DND-41 (cell line): Measurements from ENCODE around the gene C1orf116.
"Not testable (repeated sequence)": the region's sequence is repeated elsewhere in the genome, so short reads cannot be mapped to it uniquely, and the experiment has no call there.

ENCODE experiments used
- ATAC-seq: fragments of 200-7000 bp; cut with Tn5 transposase; 3 replicates; pipeline ENCODE4 v1.9.1; 2021; ENCODE audit warnings: low read depth; ENCODE audit not compliant: insufficient read depth
- DNase-seq: peaks from one replicate; pipeline ENCODE4 v3.0.0-alpha.2; 2020
- H2AFZ ChIP-seq: 2 replicates; pipeline ENCODE4 v1.6.0; 2012; ENCODE audit warnings: low read depth, low read length
- H3K27ac ChIP-seq: 2 replicates; pipeline ENCODE4 v1.5.1; 2012; ENCODE audit warnings: low read length, inconsistent platforms
- H3K27me3 ChIP-seq: fragments of 200-600 bp; sonication (generic); 2 replicates; pipeline ENCODE4 v1.6.0; 2012; ENCODE audit warnings: low read length, mild to moderate bottlenecking, inconsistent platforms; ENCODE audit not compliant: insufficient read depth, poor library complexity
- H3K36me3 ChIP-seq: 2 replicates; pipeline ENCODE4 v1.5.1; 2012; ENCODE audit warnings: low read length, inconsistent platforms; ENCODE audit not compliant: insufficient read depth
- H3K4me1 ChIP-seq: 2 replicates; pipeline ENCODE4 v1.5.1; 2012; ENCODE audit warnings: mild to moderate bottlenecking, low read length; ENCODE audit not compliant: insufficient read depth
- H3K4me2 ChIP-seq: 2 replicates; pipeline ENCODE4 v1.6.0; 2012; ENCODE audit warnings: mild to moderate bottlenecking, moderate library complexity, low read length, inconsistent platforms; ENCODE audit not compliant: insufficient read depth
- H3K4me3 ChIP-seq, 2 experiments: fragments of 200-600 bp in 1 of 2; shearing (Covaris generic) in 1 of 2; 2 replicates each; pipeline ENCODE4 v1.5.1; 2012 to 2016; ENCODE audit warnings: inconsistent platforms in 2 of 2, low read length in 2 of 2, mild to moderate bottlenecking in 2 of 2, low read depth in 1 of 2, moderate library complexity in 1 of 2
- H3K79me2 ChIP-seq: 2 replicates; pipeline ENCODE4 v1.6.0; 2012; ENCODE audit warnings: low read length, inconsistent platforms; ENCODE audit not compliant: insufficient read depth
- H3K9ac ChIP-seq: 2 replicates; pipeline ENCODE4 v1.6.0; 2012; ENCODE audit warnings: low read depth, mild to moderate bottlenecking, inconsistent platforms, low read length, moderate library complexity
- H3K9me3 ChIP-seq: 2 replicates; pipeline ENCODE4 v1.5.1; 2012; ENCODE audit warnings: low read length, moderate library complexity, mild to moderate bottlenecking, inconsistent platforms; ENCODE audit not compliant: insufficient read depth, severe bottlenecking
- H4K20me1 ChIP-seq: 2 replicates; pipeline ENCODE4 v1.6.0; 2012; ENCODE audit warnings: low read length; ENCODE audit not compliant: insufficient read depth
- CTCF ChIP-seq: IDR thresholded peaks from 2 replicates; pipeline ENCODE4 v1.5.1; 2012; ENCODE audit warnings: borderline replicate concordance, low read length, moderate library complexity, mild to moderate bottlenecking; ENCODE audit not compliant: poor library complexity, severe bottlenecking; ENCODE audit errors: extremely low read depth
- EZH2 ChIP-seq: IDR thresholded peaks from 3 replicates; pipeline ENCODE4 v1.6.1; 2012; ENCODE audit warnings: borderline replicate concordance, low read depth, mild to moderate bottlenecking, moderate library complexity, low read length, inconsistent platforms; ENCODE audit not compliant: severe bottlenecking

C1orf116 gene

GRCh38 chr1:207045453-207045852, 12.9 kb upstream of the C1orf116 start:
- H3K4me2 ChIP-seq, result no peak overlapping the region
- ATAC-seq, result no peak

DNA sequence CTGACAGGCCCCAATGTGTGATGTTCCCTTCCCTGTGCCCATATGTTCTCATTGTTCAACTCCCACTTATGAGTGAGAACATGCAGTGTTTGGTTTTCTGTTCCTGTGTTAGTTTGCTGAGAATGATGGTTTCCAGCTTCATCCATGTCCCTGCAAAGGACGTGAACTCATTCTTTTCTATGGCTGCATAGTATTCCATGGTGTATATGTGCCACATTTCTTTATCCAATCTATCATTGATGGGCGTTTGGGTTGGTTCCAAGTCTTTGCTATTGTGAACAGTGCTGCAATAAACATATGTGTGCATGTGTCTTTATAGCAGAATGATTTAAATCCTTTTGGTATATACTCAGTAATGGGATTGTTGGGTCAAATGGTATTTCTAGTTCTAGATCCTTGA, 8.8 kb upstream of the C1orf116 start:
- H2AFZ ChIP-seq, DNase-seq, H3K27ac ChIP-seq, H3K4me3 ChIP-seq, H4K20me1 ChIP-seq, H3K79me2 ChIP-seq, H3K4me1 ChIP-seq, H3K36me3 ChIP-seq, H3K9me3 ChIP-seq, ATAC-seq, H3K9ac ChIP-seq, H3K4me2 ChIP-seq: not testable (repeated sequence)
- peaks cover 16% of the 10 kb centered on the region for H3K27me3 ChIP-seq

More at GRCh38 chr1:207045453-207045852, 12.9 kb upstream of the C1orf116 start:
- Histone ChIP-seq H2AFZ (no peak overlapping the region), H3K27me3 (no peaks in the 10 kb centered on the region), H3K79me2 (peaks cover 20% of the 10 kb centered on the region), H3K4me3 (no peak overlapping the region), H3K27ac (no peak overlapping the region), H3K36me3 (peaks cover 17% of the 10 kb centered on the region), H3K9ac (no peak overlapping the region), H4K20me1 (peaks cover 9% of the 10 kb centered on the region), H3K9me3 (no peaks in the 10 kb centered on the region), H3K4me1 (peaks cover 18% of the 10 kb centered on the region)
- TF ChIP-seq CTCF, result no peak
- no peak for TF ChIP-seq EZH2
- no peak for DNase-seq

GRCh38 chr1:207040181-207040533, 7.6 kb upstream of the C1orf116 start:
- Histone ChIP-seq H3K27me3 (peaks cover 22% of the 10 kb centered on the region), H3K27ac (no peak overlapping the region), H4K20me1 (no peaks in the 10 kb centered on the region), H3K4me1 (no peaks in the 10 kb centered on the region), H2AFZ (no peak overlapping the region), H3K4me2 (no peak overlapping the region), H3K36me3 (no peaks in the 10 kb centered on the region; the same call in 1 of the 2 replicates), H3K4me3 (no peak overlapping the region), H3K9me3 (no peaks in the 10 kb centered on the region), H3K79me2 (no peaks in the 10 kb centered on the region), H3K9ac (no peak overlapping the region)
- TF ChIP-seq CTCF (no peak), EZH2 (no peak)
- DNase-seq (no peak), ATAC-seq (no peak)

GRCh38 chr1:207039380-207040180, 7.0 kb upstream of the C1orf116 start:
- H3K4me1 ChIP-seq, result no peaks in the 10 kb centered on the region
- H2AFZ ChIP-seq, result no peak overlapping the region
- H3K27me3 ChIP-seq, result peaks cover 22% of the 10 kb centered on the region
- H4K20me1 ChIP-seq, result no peaks in the 10 kb centered on the region
- ATAC-seq (no peak), DNase-seq (no peak)
- H3K9ac ChIP-seq, result no peak overlapping the region
- H3K4me2 ChIP-seq, result no peak overlapping the region
- H3K79me2 ChIP-seq, result no peaks in the 10 kb centered on the region
- H3K27ac ChIP-seq, result no peak overlapping the region
- H3K36me3 ChIP-seq, result no peaks in the 10 kb centered on the region
- no peak overlapping the region for H3K4me3 ChIP-seq
- no peaks in the 10 kb centered on the region for H3K9me3 ChIP-seq
- TF ChIP-seq EZH2, result no peak
- no peak for TF ChIP-seq CTCF
